ENCODE results near the gene PHETA2. TPM values are rescaled to one million over a fixed set of nuclear protein-coding genes. Genes with fewer than 3 reads are reported as not detected.

PHETA2 gene
- total RNA-seq, 1 experiment from 2014 or later = not detected

Other genes starting within 250 kb of the PHETA2 start
- gene SREBF2, start 241.1 kb upstream of the PHETA2 start, total RNA-seq (2014; rRNA removed; shearing (Covaris generic); ENCODE audit: low replicate concordance) = 21.0 and 21.5 TPM in 2 replicates
- gene SHISA8, start 159.2 kb upstream of the PHETA2 start, total RNA-seq (2014; rRNA removed; shearing (Covaris generic); ENCODE audit: low replicate concordance) = 0.78 TPM in 1 of 2 replicates, not detected in the other
- 0.61 TPM in 1 of 2 replicates, not detected in the other for gene TNFRSF13C, start 147.4 kb upstream of the PHETA2 start, total RNA-seq (2014; rRNA removed; shearing (Covaris generic); ENCODE audit: low replicate concordance)
- 72.2 and 118 TPM in 2 replicates for gene CENPM, start 127.1 kb upstream of the PHETA2 start, total RNA-seq (2014; rRNA removed; shearing (Covaris generic); ENCODE audit: low replicate concordance)
- 1.7 and 2.8 TPM in 2 replicates for gene SEPTIN3, start 104.8 kb upstream of the PHETA2 start, total RNA-seq (2014; rRNA removed; shearing (Covaris generic); ENCODE audit: low replicate concordance)
- gene WBP2NL, start 75.5 kb upstream of the PHETA2 start, total RNA-seq (2014; rRNA removed; shearing (Covaris generic); ENCODE audit: low replicate concordance) = 3.2 and 35.9 TPM in 2 replicates
- gene NAGA, start 3.4 kb upstream of the PHETA2 start, total RNA-seq (2014; rRNA removed; shearing (Covaris generic); ENCODE audit: low replicate concordance) = 41.4 and 63.2 TPM in 2 replicates
- gene SMDT1, start 5.5 kb downstream of the PHETA2 start, total RNA-seq (2014; rRNA removed; shearing (Covaris generic); ENCODE audit: low replicate concordance) = 18.9 and 19.9 TPM in 2 replicates
- gene NDUFA6, start 16.5 kb downstream of the PHETA2 start, total RNA-seq (2014; rRNA removed; shearing (Covaris generic); ENCODE audit: low replicate concordance) = 109 and 139 TPM in 2 replicates
- not detected in 2 replicates for gene CYP2D6, start 56.6 kb downstream of the PHETA2 start, total RNA-seq (2014; rRNA removed; shearing (Covaris generic); ENCODE audit: low replicate concordance)
- 16.9 and 21.3 TPM in 2 replicates for gene TCF20, start 196.4 kb downstream of the PHETA2 start, total RNA-seq (2014; rRNA removed; shearing (Covaris generic); ENCODE audit: low replicate concordance)